ENCODE results near the gene ZNF157.
"Not testable (repeated sequence)": the region's sequence is repeated elsewhere in the genome, so short reads cannot be mapped to it uniquely, and the experiment has no call there.

Gene ZNF157

GRCh38 chrX:47370278-47370677, at the start of gene ZNF157:
TSS of gene ZNF157 (plus strand) at chrX:47370578. CDS start at chrX:47370669, 91 bp downstream.
- no peak for DNase-seq (ENCODE audit: low read depth, low spot score)

- DNase-seq (ENCODE audit: low read depth, low spot score), result no peak
Measured at GRCh38 chrX:47321386-47321785, 49.0 kb upstream of the ZNF157 start.

- no peak for DNase-seq (ENCODE audit: low read depth, low spot score)
Measured at GRCh38 chrX:47321823-47322371, 48.5 kb upstream of the ZNF157 start.

GRCh38 chrX:47327902-47328301, 42.5 kb upstream of the ZNF157 start:
- no peak for DNase-seq (ENCODE audit: low read depth, low spot score)

- DNase-seq (ENCODE audit: low read depth, low spot score), result not testable (repeated sequence)
Measured at GRCh38 chrX:47332729-47333128, 37.6 kb upstream of the ZNF157 start.

- DNase-seq (ENCODE audit: low read depth, low spot score), result no peak
Measured at GRCh38 chrX:47351706-47352105, 18.7 kb upstream of the ZNF157 start.

GRCh38 chrX:47358387-47359065, 11.9 kb upstream of the ZNF157 start:
- DNase-seq (ENCODE audit: low read depth, low spot score), result no peak

GRCh38 chrX:47360423-47361179, 9.8 kb upstream of the ZNF157 start:
- DNase-seq (ENCODE audit: low read depth, low spot score), result no peak

GRCh38 chrX:47361538-47362511, 8.6 kb upstream of the ZNF157 start:
- no peak for DNase-seq (ENCODE audit: low read depth, low spot score)

GRCh38 chrX:47366041-47366722, 4.2 kb upstream of the ZNF157 start:
- DNase-seq (ENCODE audit: low read depth, low spot score), result peak; percentile 12

GRCh38 chrX:47373198-47373597, 2.8 kb downstream of the ZNF157 start:
- no peak for DNase-seq (ENCODE audit: low read depth, low spot score)

- DNase-seq (ENCODE audit: low read depth, low spot score), result peak; percentile 28
Measured at GRCh38 chrX:47380268-47380667, 9.9 kb downstream of the ZNF157 start.

GRCh38 chrX:47380837-47381236, 10.5 kb downstream of the ZNF157 start:
- not testable (repeated sequence) for DNase-seq (ENCODE audit: low read depth, low spot score)

- peak; percentile 32 for DNase-seq (ENCODE audit: low read depth, low spot score)
Measured at GRCh38 chrX:47384502-47384901, 14.1 kb downstream of the ZNF157 start.

- DNase-seq (ENCODE audit: low read depth, low spot score), result no peak
Measured at GRCh38 chrX:47390780-47391179, 20.4 kb downstream of the ZNF157 start.

GRCh38 chrX:47413179-47413594, 42.8 kb downstream of the ZNF157 start:
- DNase-seq (ENCODE audit: low read depth, low spot score), result no peak

- DNase-seq (ENCODE audit: low read depth, low spot score), result no peak
Measured at GRCh38 chrX:47420265-47420664, 49.9 kb downstream of the ZNF157 start.

GRCh38 chrX:47420962-47421361, 50.6 kb downstream of the ZNF157 start:
- no peak for DNase-seq (ENCODE audit: low read depth, low spot score)

GRCh38 chrX:47422444-47422843, 52.1 kb downstream of the ZNF157 start:
- DNase-seq (ENCODE audit: low read depth, low spot score), result no peak

GRCh38 chrX:47430925-47431324, 60.5 kb downstream of the ZNF157 start:
- no peak for DNase-seq (ENCODE audit: low read depth, low spot score)

- DNase-seq (ENCODE audit: low read depth, low spot score), result no peak
Measured at GRCh38 chrX:47446431-47446830, 76.1 kb downstream of the ZNF157 start.
